Measurements from ENCODE around the gene VSIR. TPM values are rescaled to one million over a fixed set of nuclear protein-coding genes. Genes with fewer than 3 reads are reported as not detected.

VSIR gene
- total RNA-seq, 4 donors from 2014 or later = 37.8 to 118 (median 90.3) TPM

GRCh38 chr10:71721313-71721712 is 52.0 kb downstream of the VSIR start:
- peaks cover 28 to 46% (median 38%) of the 10 kb centered on the region in 4 donors for H3K4me1 ChIP-seq
- no peaks in the 10 kb centered on the region for H3K27me3 ChIP-seq
- intact Hi-C loops (cut with DNase I) = no loop called here
- no peak for TF ChIP-seq POLR2AphosphoS5 (IDR thresholded peaks at IDR 0.05)
- TF ChIP-seq EP300 (IDR thresholded peaks at IDR 0.05) = no peak
- no peak for TF ChIP-seq POLR2A (IDR thresholded peaks at IDR 0.05; ENCODE audit: low read depth)
- TF ChIP-seq CTCF (IDR thresholded peaks at IDR 0.05) = no peak
- WGBS = 97% methylated on average over 6 of the region's 6 CpGs
- no peaks in the 10 kb centered on the region for H3K36me3 ChIP-seq
- no peak overlapping the region for H3K27ac ChIP-seq (replicated peaks in 1 of 4)
- H3K4me3 ChIP-seq = no peak overlapping the region
- no peaks in the 10 kb centered on the region for H3K9me3 ChIP-seq
- DNase-seq (ENCODE audit: extremely low spot score) = no peak

GRCh38 chr10:71720288-71720687 is 53.0 kb downstream of the VSIR start:
- no peaks in the 10 kb centered on the region for H3K36me3 ChIP-seq
- no peaks in the 10 kb centered on the region for H3K27me3 ChIP-seq
- DNase-seq (ENCODE audit: extremely low spot score) = no peak
- H3K4me3 ChIP-seq = no peak overlapping the region
- no peaks in the 10 kb centered on the region for H3K9me3 ChIP-seq
- intact Hi-C loops (cut with DNase I) = no loop called here
- H3K4me1 ChIP-seq = peaks cover 37 to 46% (median 44%) of the 10 kb centered on the region in 4 donors
- 88% methylated on average over 4 of the region's 4 CpGs for WGBS
- H3K27ac ChIP-seq (replicated peaks in 1 of 4) = no peak overlapping the region
- no peak for TF ChIP-seq CTCF (IDR thresholded peaks at IDR 0.05)
- no peak for TF ChIP-seq POLR2A (IDR thresholded peaks at IDR 0.05; ENCODE audit: low read depth)
- no peak for TF ChIP-seq POLR2AphosphoS5 (IDR thresholded peaks at IDR 0.05)
- no peak for TF ChIP-seq EP300 (IDR thresholded peaks at IDR 0.05)

- Histone ChIP-seq H3K4me1 (peaks cover 44 to 52% (median 50%) of the 10 kb centered on the region in 4 donors), H3K4me3 (no peak within 1 kb of the TSS), H3K27ac (replicated peaks in 1 of 4) (peak within 1 kb of the TSS; percentile 32 to 70 (median 46)), H3K27me3 (no peaks in the 10 kb centered on the region), H3K36me3 (no peaks in the 10 kb centered on the region), H3K9me3 (no peaks in the 10 kb centered on the region)
- 89% methylated on average over 10 of the region's 14 CpGs for WGBS
- intact Hi-C loops (cut with DNase I) = no loop called here
- TF ChIP-seq POLR2A (IDR thresholded peaks at IDR 0.05; ENCODE audit: low read depth) = no peak
- no peak for DNase-seq (ENCODE audit: extremely low spot score)
Observed at GRCh38 chr10:71719464-71720201, 53.7 kb downstream of the VSIR start, which contains the start of gene C10orf105. TSS of gene C10orf105 (minus strand) at chr10:71719778. CDS start at chr10:71716337, 3,441 bp downstream.

- TF ChIP-seq POLR2A (IDR thresholded peaks at IDR 0.05; ENCODE audit: low read depth) (no peak), POLR2AphosphoS5 (IDR thresholded peaks at IDR 0.05) (peak; percentile 12 to 27)
- 82% methylated on average over 7 of the region's 7 CpGs for WGBS
- no peaks in the 10 kb centered on the region for H3K36me3 ChIP-seq
- peak overlapping the region in 3 of 4 donors; percentile 32 to 70 (median 35) for H3K27ac ChIP-seq (replicated peaks in 1 of 4)
- H3K4me3 ChIP-seq = no peak overlapping the region
- H3K9me3 ChIP-seq = no peaks in the 10 kb centered on the region
- DNase-seq (ENCODE audit: extremely low spot score) = no peak
- intact Hi-C loops (cut with DNase I) = no loop called here
- H3K4me1 ChIP-seq = peaks cover 50 to 58% (median 56%) of the 10 kb centered on the region in 4 donors
- no peaks in the 10 kb centered on the region for H3K27me3 ChIP-seq
Observed at GRCh38 chr10:71719042-71719441, 54.3 kb downstream of the VSIR start.

- DNase-seq (ENCODE audit: extremely low spot score) = no peak
- TF ChIP-seq POLR2AphosphoS5 (IDR thresholded peaks at IDR 0.05) = no peak
- no peak for TF ChIP-seq POLR2A (IDR thresholded peaks at IDR 0.05; ENCODE audit: low read depth)
- TF ChIP-seq EP300 (IDR thresholded peaks at IDR 0.05) = no peak
- no peak for TF ChIP-seq CTCF (IDR thresholded peaks at IDR 0.05)
- WGBS = 74% methylated on average over 3 of the region's 10 CpGs
- H3K36me3 ChIP-seq = no peaks in the 10 kb centered on the region
- intact Hi-C loops (cut with DNase I) = no loop called here
- H3K4me1 ChIP-seq = peaks cover 58 to 66% (median 64%) of the 10 kb centered on the region in 4 donors
- no peaks in the 10 kb centered on the region for H3K27me3 ChIP-seq
- H3K4me3 ChIP-seq = no peak overlapping the region
- no peaks in the 10 kb centered on the region for H3K9me3 ChIP-seq
- H3K27ac ChIP-seq (replicated peaks in 1 of 4) = peak overlapping the region; percentile 32 to 70 (median 46)
Observed at GRCh38 chr10:71718165-71718698, 55.1 kb downstream of the VSIR start.
